ENCODE data around the gene AFAP1L1.

Gene AFAP1L1

DNA sequence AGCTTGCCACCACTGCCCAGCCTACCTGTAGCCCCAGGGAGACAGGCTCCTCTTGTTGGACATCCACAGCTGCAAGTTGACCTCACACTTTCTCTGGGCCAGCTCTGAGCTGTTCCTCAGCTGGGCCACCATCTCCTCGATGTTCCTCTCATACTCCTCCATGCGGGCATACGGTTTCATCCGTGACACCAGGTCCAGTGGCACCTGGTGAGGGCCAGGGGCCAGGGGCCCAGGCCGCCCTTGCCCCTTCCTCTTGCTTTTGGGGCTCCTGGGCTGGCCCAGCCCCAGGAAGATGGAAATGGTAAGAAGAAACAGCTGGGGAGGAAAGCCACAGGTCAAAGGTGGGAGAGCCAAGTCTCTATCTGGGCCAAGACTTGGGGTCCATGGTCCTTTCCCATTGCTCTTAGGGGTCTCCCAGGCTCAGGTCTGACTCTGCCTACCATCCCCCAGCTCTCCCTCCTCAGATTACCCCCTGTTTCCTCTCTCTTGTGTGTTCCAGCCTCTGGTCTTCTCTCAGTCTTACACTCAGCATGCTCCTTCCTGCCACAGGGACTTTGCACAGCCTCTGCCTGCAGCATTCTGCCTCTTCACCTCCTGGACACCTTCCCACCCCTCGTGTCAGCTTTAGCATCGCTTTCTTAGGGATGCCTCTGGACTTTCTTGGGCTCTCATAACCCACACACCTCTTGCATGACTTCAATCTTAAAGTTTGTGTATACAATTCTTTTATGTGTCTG lies 105.2 kb downstream of the AFAP1L1 start:
- Histone ChIP-seq H3K9ac (ENCODE audit: low read length) (no peak overlapping the region), H3K27me3 (ENCODE audit: control insufficient read depth, insufficient read depth, low read length) (no peaks in the 10 kb centered on the region), H3K36me3 (ENCODE audit: control insufficient read depth, insufficient read depth, low read length) (no peaks in the 10 kb centered on the region), H3K4me3 (ENCODE audit: low read length) (no peak overlapping the region), H3K27ac (ENCODE audit: low read depth, low read length) (no peak overlapping the region), H3K4me1 (ENCODE audit: control insufficient read depth, insufficient read depth, low read length) (peaks cover 25% of the 10 kb centered on the region)

- H3K36me3 ChIP-seq (ENCODE audit: control insufficient read depth, insufficient read depth, low read length): no peaks in the 10 kb centered on the region
- H3K27ac ChIP-seq (ENCODE audit: low read depth, low read length): peak overlapping the region; percentile 99
- H3K4me3 ChIP-seq (ENCODE audit: low read length): no peak overlapping the region
- no peak overlapping the region for H3K9ac ChIP-seq (ENCODE audit: low read length)
- peaks cover 26% of the 10 kb centered on the region for H3K4me1 ChIP-seq (ENCODE audit: control insufficient read depth, insufficient read depth, low read length)
- H3K27me3 ChIP-seq (ENCODE audit: control insufficient read depth, insufficient read depth, low read length): no peaks in the 10 kb centered on the region
Measured at GRCh38 chr5:149378241-149378820, 106.7 kb downstream of the AFAP1L1 start.

- H3K4me3 ChIP-seq (ENCODE audit: low read length): no peak within 1 kb of the TSS
- no peaks in the 10 kb centered on the region for H3K36me3 ChIP-seq (ENCODE audit: control insufficient read depth, insufficient read depth, low read length)
- H3K9ac ChIP-seq (ENCODE audit: low read length): no peak within 1 kb of the TSS
- peak within 1 kb of the TSS; percentile 99 for H3K27ac ChIP-seq (ENCODE audit: low read depth, low read length)
- H3K27me3 ChIP-seq (ENCODE audit: control insufficient read depth, insufficient read depth, low read length): no peaks in the 10 kb centered on the region
- H3K4me1 ChIP-seq (ENCODE audit: control insufficient read depth, insufficient read depth, low read length): peaks cover 33% of the 10 kb centered on the region
Measured at GRCh38 chr5:149379177-149379761, 107.6 kb downstream of the AFAP1L1 start, which contains the start of gene IL17B. Gene IL17B (minus strand): TSS chr5:149379292. CDS start chr5:149379225, 67 bp downstream.

- Histone ChIP-seq H3K27me3 (ENCODE audit: control insufficient read depth, insufficient read depth, low read length) (no peaks in the 10 kb centered on the region), H3K27ac (ENCODE audit: low read depth, low read length) (peak overlapping the region; percentile 99), H3K4me3 (ENCODE audit: low read length) (no peak overlapping the region), H3K36me3 (ENCODE audit: control insufficient read depth, insufficient read depth, low read length) (no peaks in the 10 kb centered on the region), H3K4me1 (ENCODE audit: control insufficient read depth, insufficient read depth, low read length) (peaks cover 37% of the 10 kb centered on the region), H3K9ac (ENCODE audit: low read length) (no peak overlapping the region)
Measured at GRCh38 chr5:149379818-149380374, 108.2 kb downstream of the AFAP1L1 start.

DNA sequence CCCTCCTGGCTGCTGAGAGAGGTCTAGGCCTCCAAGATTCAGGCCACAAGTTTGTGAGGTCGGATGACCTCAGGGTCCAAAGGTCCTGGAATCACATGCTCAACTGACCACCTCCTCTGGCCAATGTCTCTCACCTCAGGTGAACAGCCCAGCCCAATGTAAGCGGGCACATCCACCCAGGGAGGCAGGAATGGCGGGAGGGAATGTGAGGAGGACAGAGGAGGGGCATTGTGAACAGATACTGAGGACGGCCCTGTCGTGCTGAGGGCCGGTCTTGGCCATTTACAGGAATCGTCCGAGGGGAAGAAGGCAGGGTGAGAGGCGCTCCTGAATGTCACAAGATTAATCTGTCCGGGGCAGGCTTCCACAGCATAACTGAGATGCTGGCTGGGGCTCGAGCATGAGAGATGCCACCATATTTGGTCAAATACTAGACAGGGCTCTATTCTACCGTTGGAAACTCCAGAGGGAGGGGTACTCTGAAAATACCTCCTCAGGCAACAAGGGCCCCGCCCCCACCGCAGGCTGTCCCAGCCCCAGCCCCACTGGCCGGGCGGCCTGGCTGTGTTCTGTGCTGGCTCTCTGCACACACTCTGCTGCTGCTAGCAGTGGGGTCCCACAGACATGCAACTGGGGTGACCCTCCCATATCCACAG lies 108.9 kb downstream of the AFAP1L1 start:
- peak overlapping the region; percentile 61 for H3K4me3 ChIP-seq (ENCODE audit: low read length)
- peaks cover 42% of the 10 kb centered on the region for H3K4me1 ChIP-seq (ENCODE audit: control insufficient read depth, insufficient read depth, low read length)
- no peaks in the 10 kb centered on the region for H3K36me3 ChIP-seq (ENCODE audit: control insufficient read depth, insufficient read depth, low read length)
- peak overlapping the region; percentile 99 for H3K27ac ChIP-seq (ENCODE audit: low read depth, low read length)
- H3K27me3 ChIP-seq (ENCODE audit: control insufficient read depth, insufficient read depth, low read length): no peaks in the 10 kb centered on the region
- peak overlapping the region; percentile 13 for H3K9ac ChIP-seq (ENCODE audit: low read length)

DNA sequence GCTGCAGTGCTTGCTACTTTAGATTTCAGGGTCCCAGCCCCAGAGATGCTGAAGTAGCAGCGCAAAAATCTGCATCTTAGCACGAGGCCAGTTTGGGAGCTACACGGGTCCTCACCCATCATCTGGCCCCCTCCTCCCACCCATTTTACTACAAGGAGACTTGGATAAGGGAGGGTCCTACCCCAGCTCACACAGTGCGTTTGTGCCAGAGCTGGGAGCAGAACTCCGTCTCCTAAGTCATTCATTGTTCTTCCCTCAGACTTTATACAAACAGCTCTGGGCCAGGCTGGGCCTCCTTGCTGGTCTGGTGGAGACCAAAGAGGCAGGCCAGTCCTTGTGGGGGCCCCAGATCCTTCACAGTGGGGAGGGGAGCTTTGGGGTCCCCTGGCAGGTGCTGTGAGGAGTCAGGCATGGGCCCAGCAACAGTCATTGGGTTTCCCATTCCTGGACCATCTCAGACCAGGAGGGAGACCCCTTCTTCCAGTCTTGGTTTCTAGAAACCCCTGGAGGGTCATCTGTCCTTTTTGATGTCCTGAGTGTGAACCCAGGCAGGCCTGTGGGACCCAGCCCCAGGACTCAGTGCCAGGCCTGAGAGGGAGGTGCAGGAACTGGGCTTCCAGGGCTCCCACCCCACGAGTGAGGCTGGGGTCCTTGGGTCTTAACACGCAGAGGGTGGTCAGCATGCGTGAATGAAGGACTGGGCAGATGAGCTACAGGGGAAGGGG lies 109.8 kb downstream of the AFAP1L1 start:
- H3K4me1 ChIP-seq (ENCODE audit: control insufficient read depth, insufficient read depth, low read length): peaks cover 46% of the 10 kb centered on the region
- H3K27ac ChIP-seq (ENCODE audit: low read depth, low read length): peak overlapping the region; percentile 99
- no peaks in the 10 kb centered on the region for H3K36me3 ChIP-seq (ENCODE audit: control insufficient read depth, insufficient read depth, low read length)
- peak overlapping the region; percentile 70 for H3K9ac ChIP-seq (ENCODE audit: low read length)
- no peaks in the 10 kb centered on the region for H3K27me3 ChIP-seq (ENCODE audit: control insufficient read depth, insufficient read depth, low read length)
- peak overlapping the region; percentile 61 for H3K4me3 ChIP-seq (ENCODE audit: low read length)

- Histone ChIP-seq H3K9ac (ENCODE audit: low read length) (peak overlapping the region; percentile 70), H3K27me3 (ENCODE audit: control insufficient read depth, insufficient read depth, low read length) (no peaks in the 10 kb centered on the region), H3K4me3 (ENCODE audit: low read length) (peak overlapping the region; percentile 61), H3K4me1 (ENCODE audit: control insufficient read depth, insufficient read depth, low read length) (peaks cover 51% of the 10 kb centered on the region), H3K27ac (ENCODE audit: low read depth, low read length) (peak overlapping the region; percentile 99), H3K36me3 (ENCODE audit: control insufficient read depth, insufficient read depth, low read length) (no peaks in the 10 kb centered on the region)
Measured at GRCh38 chr5:149381986-149382338, 110.3 kb downstream of the AFAP1L1 start.

GRCh38 chr5:149382517-149383220 lies 111.0 kb downstream of the AFAP1L1 start:
- Histone ChIP-seq H3K27me3 (ENCODE audit: control insufficient read depth, insufficient read depth, low read length) (no peaks in the 10 kb centered on the region), H3K9ac (ENCODE audit: low read length) (peak overlapping the region; percentile 64), H3K4me1 (ENCODE audit: control insufficient read depth, insufficient read depth, low read length) (peaks cover 57% of the 10 kb centered on the region), H3K27ac (ENCODE audit: low read depth, low read length) (peak overlapping the region; percentile 99), H3K4me3 (ENCODE audit: low read length) (peak overlapping the region; percentile 44), H3K36me3 (ENCODE audit: control insufficient read depth, insufficient read depth, low read length) (no peaks in the 10 kb centered on the region)

DNA sequence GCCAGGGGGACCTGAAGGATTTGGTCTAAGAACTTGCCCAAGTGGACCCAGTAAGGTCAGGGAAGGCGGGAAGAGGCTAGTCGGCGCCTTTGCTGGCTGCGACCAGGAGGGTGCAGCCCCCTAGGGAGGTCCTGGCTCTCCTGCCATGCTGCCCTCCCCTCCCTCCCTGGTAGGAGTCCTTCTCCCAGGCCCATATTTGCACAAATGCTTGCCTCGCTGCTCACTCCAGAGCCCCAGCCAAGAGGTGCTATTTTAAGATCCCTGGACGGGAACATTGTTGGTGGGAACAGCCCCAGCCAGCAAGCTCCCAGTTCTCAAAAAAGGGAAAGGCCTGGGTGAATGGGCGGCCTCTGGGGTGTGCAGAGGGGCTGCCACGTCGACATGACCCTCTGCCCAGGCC lies 111.7 kb downstream of the AFAP1L1 start:
- peak overlapping the region; percentile 44 for H3K4me3 ChIP-seq (ENCODE audit: low read length)
- peaks cover 63% of the 10 kb centered on the region for H3K4me1 ChIP-seq (ENCODE audit: control insufficient read depth, insufficient read depth, low read length)
- no peaks in the 10 kb centered on the region for H3K36me3 ChIP-seq (ENCODE audit: control insufficient read depth, insufficient read depth, low read length)
- H3K27ac ChIP-seq (ENCODE audit: low read depth, low read length): peak overlapping the region; percentile 99
- H3K27me3 ChIP-seq (ENCODE audit: control insufficient read depth, insufficient read depth, low read length): no peaks in the 10 kb centered on the region
- peak overlapping the region; percentile 64 for H3K9ac ChIP-seq (ENCODE audit: low read length)

- Histone ChIP-seq H3K9ac (ENCODE audit: low read length) (no peak overlapping the region), H3K4me3 (ENCODE audit: low read length) (peak overlapping the region; percentile 6), H3K27me3 (ENCODE audit: control insufficient read depth, insufficient read depth, low read length) (no peaks in the 10 kb centered on the region), H3K27ac (ENCODE audit: low read depth, low read length) (peak overlapping the region; percentile 99), H3K36me3 (ENCODE audit: control insufficient read depth, insufficient read depth, low read length) (no peaks in the 10 kb centered on the region), H3K4me1 (ENCODE audit: control insufficient read depth, insufficient read depth, low read length) (peaks cover 60% of the 10 kb centered on the region)
Measured at GRCh38 chr5:149386166-149386565, 114.5 kb downstream of the AFAP1L1 start.

DNA sequence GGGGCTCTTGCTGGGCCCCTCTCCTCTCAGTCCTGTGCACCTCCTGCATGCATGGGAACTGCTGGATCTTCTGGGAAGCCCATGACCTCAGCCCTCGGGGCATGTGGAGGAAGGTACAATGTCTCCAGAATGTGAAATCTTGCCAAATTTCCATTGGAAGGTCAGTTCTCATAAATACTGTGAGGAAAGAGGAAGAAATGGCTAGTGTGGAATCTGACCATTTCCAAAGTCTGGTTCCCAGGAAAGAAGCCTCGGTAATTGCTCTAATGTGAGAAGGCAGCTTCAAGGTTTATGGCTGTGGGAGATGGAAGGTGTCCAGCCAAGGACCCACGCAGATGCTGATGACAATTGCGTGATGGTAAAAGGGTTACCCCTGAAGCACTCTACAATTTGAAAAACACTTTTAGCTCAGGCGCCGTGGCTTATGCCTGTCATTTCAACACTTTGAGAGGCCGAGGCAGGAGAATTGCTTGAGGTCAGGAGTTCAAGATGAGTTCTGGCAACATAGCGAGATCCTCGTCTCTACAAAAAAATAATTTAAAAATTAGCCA lies 115.5 kb downstream of the AFAP1L1 start:
- Histone ChIP-seq H3K4me1 (ENCODE audit: control insufficient read depth, insufficient read depth, low read length) (peaks cover 66% of the 10 kb centered on the region), H3K27me3 (ENCODE audit: control insufficient read depth, insufficient read depth, low read length) (no peaks in the 10 kb centered on the region), H3K27ac (ENCODE audit: low read depth, low read length) (peak overlapping the region; percentile 99), H3K9ac (ENCODE audit: low read length) (peak overlapping the region; percentile 5), H3K4me3 (ENCODE audit: low read length) (peak overlapping the region; percentile 11), H3K36me3 (ENCODE audit: control insufficient read depth, insufficient read depth, low read length) (no peaks in the 10 kb centered on the region)

Measured in rectal smooth muscle tissue (tissue), 1 donor.